ENCODE data around the gene FAM153A.
"Not testable (repeated sequence)": the region's sequence is repeated elsewhere in the genome, so short reads cannot be mapped to it uniquely, and the experiment has no call there.

- TF ChIP-seq CTCF (IDR thresholded peaks at IDR 0.05); ZFX (IDR thresholded peaks at IDR 0.05; ENCODE audit: borderline replicate concordance): not testable (repeated sequence)
Observed at GRCh38 chr5:177782169-177782568, 530 bp downstream of the FAM153A start.
